GM04504 (cell line): ENCODE data around the gene LAX1.

Source experiments
- DNase-seq: peaks from one replicate; pipeline ENCODE4 v3.0.0-alpha.2; 2012; ENCODE audit warnings: low read depth

Gene LAX1

GRCh38 chr1:203813581-203814341 lies 48.8 kb downstream of the LAX1 start:
- DNase-seq = no peak

GRCh38 chr1:203818399-203818798 lies 53.4 kb downstream of the LAX1 start:
- DNase-seq = no peak

GRCh38 chr1:203823306-203823705 lies 58.3 kb downstream of the LAX1 start:
- DNase-seq = no peak
